HFFc6 (cell line): ENCODE measurements around the gene ANXA3. TPM values are rescaled to one million over a fixed set of nuclear protein-coding genes. Genes with fewer than 3 reads are reported as not detected.

ENCODE experiments used
- DNase-seq: peaks from one replicate; pipeline ENCODE4 v3.0.0-alpha.2; 2018
- H3K27ac Mint-ChIP-seq: 2 replicates; pipeline ENCODE4 v1.8.0; 2020; ENCODE audit warnings: mild to moderate bottlenecking, mixed read lengths
- H3K27me3 Mint-ChIP-seq: 2 replicates; pipeline ENCODE4 v1.8.0; 2021; ENCODE audit warnings: mild to moderate bottlenecking, moderate library complexity, mixed read lengths; ENCODE audit not compliant: insufficient read depth
- H3K36me3 Mint-ChIP-seq: 2 replicates; pipeline ENCODE4 v1.8.0; 2021; ENCODE audit warnings: low read depth, mixed read lengths
- H3K4me1 Mint-ChIP-seq: 2 replicates; pipeline ENCODE4 v1.8.0; 2020; ENCODE audit warnings: low read depth, mixed read lengths
- H3K4me3 Mint-ChIP-seq: 2 replicates; pipeline ENCODE4 v1.8.0; 2020; ENCODE audit warnings: mild to moderate bottlenecking, moderate library complexity, mixed read lengths
- H3K9me3 Mint-ChIP-seq: 2 replicates; pipeline ENCODE4 v1.8.0; 2020; ENCODE audit warnings: mild to moderate bottlenecking, mixed read lengths
- total RNA-seq, 6 experiments: library from RNA; stranded (reverse); fragmentation: NEBNext Ultra II Directional; extraction: Animal tissue kit (Norgen Biotek cat#: 25700); gene quantifications; 2 replicates in 1 of 6; 3 replicates in 5 of 6; pipeline ENCODE4 v1.2.3, GENCODE V29; 2021
- TF ChIP-seq, protein P1 (sequence below): fragments of 200-600 bp; sonication (generic); IDR thresholded peaks from 2 replicates; pipeline ENCODE4 v1.5.0; 2021; ENCODE audit warnings: antibody characterized with exemption, mild to moderate bottlenecking

ANXA3 gene
- total RNA-seq, 6 experiments from 2014 or later: 1.5 to 3.0 (median 1.6) TPM

- Mint-ChIP-seq H3K27ac (no peak overlapping the region; the same call in 1 of the 2 replicates), H3K27me3 (no peaks in the 10 kb centered on the region)
- TF ChIP-seq, protein P1, sequence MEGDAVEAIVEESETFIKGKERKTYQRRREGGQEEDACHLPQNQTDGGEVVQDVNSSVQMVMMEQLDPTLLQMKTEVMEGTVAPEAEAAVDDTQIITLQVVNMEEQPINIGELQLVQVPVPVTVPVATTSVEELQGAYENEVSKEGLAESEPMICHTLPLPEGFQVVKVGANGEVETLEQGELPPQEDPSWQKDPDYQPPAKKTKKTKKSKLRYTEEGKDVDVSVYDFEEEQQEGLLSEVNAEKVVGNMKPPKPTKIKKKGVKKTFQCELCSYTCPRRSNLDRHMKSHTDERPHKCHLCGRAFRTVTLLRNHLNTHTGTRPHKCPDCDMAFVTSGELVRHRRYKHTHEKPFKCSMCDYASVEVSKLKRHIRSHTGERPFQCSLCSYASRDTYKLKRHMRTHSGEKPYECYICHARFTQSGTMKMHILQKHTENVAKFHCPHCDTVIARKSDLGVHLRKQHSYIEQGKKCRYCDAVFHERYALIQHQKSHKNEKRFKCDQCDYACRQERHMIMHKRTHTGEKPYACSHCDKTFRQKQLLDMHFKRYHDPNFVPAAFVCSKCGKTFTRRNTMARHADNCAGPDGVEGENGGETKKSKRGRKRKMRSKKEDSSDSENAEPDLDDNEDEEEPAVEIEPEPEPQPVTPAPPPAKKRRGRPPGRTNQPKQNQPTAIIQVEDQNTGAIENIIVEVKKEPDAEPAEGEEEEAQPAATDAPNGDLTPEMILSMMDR: no peak
These were observed 92.6 kb downstream of the ANXA3 start for GRCh38 chr4:78644063-78644691.

GRCh38 chr4:78644744-78645330 is 93.3 kb downstream of the ANXA3 start:
- Mint-ChIP-seq H3K9me3 (no peaks in the 10 kb centered on the region), H3K4me3 (peak overlapping the region; percentile 85; the same call in 1 of the 2 replicates), H3K36me3 (no peaks in the 10 kb centered on the region), H3K27ac (peak overlapping the region; percentile 100), H3K27me3 (no peaks in the 10 kb centered on the region), H3K4me1 (peaks cover 67% of the 10 kb centered on the region)
- DNase-seq: peak; percentile 74
- TF ChIP-seq, protein P1: peak; percentile 89

More at GRCh38 chr4:78644063-78644691, 92.6 kb downstream of the ANXA3 start:
- no peaks in the 10 kb centered on the region for H3K36me3 Mint-ChIP-seq
- H3K4me1 Mint-ChIP-seq: peaks cover 61% of the 10 kb centered on the region
- no peak overlapping the region for H3K4me3 Mint-ChIP-seq
- DNase-seq: no peak
- no peaks in the 10 kb centered on the region for H3K9me3 Mint-ChIP-seq

GRCh38 chr4:78645853-78646757 is 94.5 kb downstream of the ANXA3 start:
- peak; percentile 83 for DNase-seq
- TF ChIP-seq, protein P1: no peak
- H3K27ac Mint-ChIP-seq: peak overlapping the region; percentile 100
- H3K4me1 Mint-ChIP-seq: peaks cover 73% of the 10 kb centered on the region
- H3K27me3 Mint-ChIP-seq: no peaks in the 10 kb centered on the region; the same call in 1 of the 2 replicates
- no peaks in the 10 kb centered on the region for H3K36me3 Mint-ChIP-seq
- peak overlapping the region; percentile 85 for H3K4me3 Mint-ChIP-seq
- H3K9me3 Mint-ChIP-seq: no peaks in the 10 kb centered on the region

GRCh38 chr4:78647272-78647671 is 95.7 kb downstream of the ANXA3 start:
- DNase-seq: no peak
- Mint-ChIP-seq H3K36me3 (no peaks in the 10 kb centered on the region), H3K27ac (no peak overlapping the region), H3K4me1 (peaks cover 81% of the 10 kb centered on the region), H3K27me3 (no peaks in the 10 kb centered on the region; the same call in 1 of the 2 replicates), H3K4me3 (no peak overlapping the region), H3K9me3 (no peaks in the 10 kb centered on the region)
- TF ChIP-seq, protein P1: no peak

DNA sequence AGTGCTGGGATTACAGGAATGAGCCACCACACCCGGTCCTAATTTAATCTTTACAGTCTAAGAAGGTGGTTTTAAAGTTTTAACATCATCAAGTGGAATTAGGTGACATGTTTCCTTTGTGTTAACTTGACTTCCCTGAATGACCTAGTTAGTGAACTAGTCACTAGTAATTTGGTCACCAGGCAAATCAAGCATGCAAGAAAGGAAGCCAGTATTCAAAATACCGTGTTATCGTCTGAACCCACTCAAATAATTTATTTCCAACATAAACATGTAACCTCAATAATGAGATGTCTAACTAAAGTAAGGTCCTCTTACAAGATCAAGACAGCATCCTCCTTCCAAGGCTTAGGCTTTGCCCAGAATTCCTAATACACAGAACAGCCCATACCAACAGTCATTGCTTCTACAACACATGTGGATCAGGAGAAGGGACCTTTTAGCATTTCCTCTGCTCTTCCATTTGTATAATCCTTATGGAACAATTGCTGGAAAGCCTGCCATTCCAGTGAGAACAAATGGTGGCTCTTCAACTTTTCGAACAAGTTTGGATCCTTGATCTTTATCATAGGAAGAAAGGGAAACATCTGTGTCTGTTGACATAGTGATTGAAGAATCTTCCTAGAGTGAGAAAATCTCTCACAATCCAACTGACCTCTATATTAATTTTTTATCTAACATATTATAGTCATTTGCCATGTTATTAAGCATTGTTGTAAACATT is 97.2 kb downstream of the ANXA3 start:
- Mint-ChIP-seq H3K9me3 (no peaks in the 10 kb centered on the region), H3K4me3 (no peak overlapping the region), H3K27me3 (no peaks in the 10 kb centered on the region; the same call in 1 of the 2 replicates), H3K27ac (peak overlapping the region; percentile 36; the same call in 1 of the 2 replicates), H3K36me3 (no peaks in the 10 kb centered on the region), H3K4me1 (peaks cover 84% of the 10 kb centered on the region)
- TF ChIP-seq, protein P1: no peak
- DNase-seq: no peak
